Transverse colon (tissue), 4 donors: ENCODE data around the gene SCG2. TPM values are rescaled to one million over a fixed set of nuclear protein-coding genes. Genes with fewer than 3 reads are reported as not detected.

Source experiments
- DNase-seq: peaks from one replicate; pipeline ENCODE4 v3.0.0-alpha.2; 2019
- H3K27ac ChIP-seq, 4 donors: fragments of 200-600 bp; sonication (generic); 2 replicates each; pipeline ENCODE4 v1.5.1; 2016 to 2018; ENCODE audit warnings: inconsistent platforms in 4 of 4
- H3K27me3 ChIP-seq: fragments of 200-600 bp; sonication (generic); 2 replicates; pipeline ENCODE4 v1.5.1; 2017; ENCODE audit warnings: inconsistent platforms
- H3K36me3 ChIP-seq, 4 donors: fragments of 200-600 bp; sonication (generic); 2 replicates each; pipeline ENCODE4 v1.5.1; 2017 to 2019; ENCODE audit warnings: inconsistent platforms in 4 of 4
- H3K4me1 ChIP-seq, 4 donors: fragments of 200-600 bp; sonication (generic); 2 replicates each; pipeline ENCODE4 v1.5.1; 2017 to 2020; ENCODE audit warnings: inconsistent platforms in 4 of 4
- H3K4me3 ChIP-seq, 4 donors: fragments of 200-600 bp; sonication (generic); 1 replicate in 1 of 4; 2 replicates in 3 of 4; pipeline versions ENCODE4 v1.5.1 to v1.6.1; 2017 to 2019; ENCODE audit warnings: inconsistent platforms in 4 of 4
- H3K9me3 ChIP-seq, 2 donors: fragments of 200-600 bp; sonication (generic); 2 replicates each; pipeline ENCODE4 v1.5.1; 2017 to 2019; ENCODE audit warnings: inconsistent platforms in 2 of 2
- CTCF ChIP-seq, 5 experiments: fragments of 200-600 bp in 3 of 5; fragments of 450-650 bp in 2 of 5; sonication (generic) in 3 of 5; IDR thresholded peaks; 1 replicate in 2 of 5; 2 replicates in 3 of 5; pipeline ENCODE4 v1.5.1; 2016 to 2017; ENCODE audit warnings: antibody characterized with exemption in 5 of 5, inconsistent platforms in 3 of 5, mild to moderate bottlenecking in 2 of 5, moderate library complexity in 1 of 5
- EP300 ChIP-seq: sonication (generic); formaldehyde crosslinking; IDR thresholded peaks from one replicate; pipeline ENCODE4 v1.6.1; 2017; ENCODE audit warnings: antibody characterized with exemption, low read depth
- POLR2A ChIP-seq: fragments of 450-650 bp; IDR thresholded peaks from one replicate; pipeline ENCODE4 v1.6.1; 2016; ENCODE audit warnings: antibody characterized with exemption, mild to moderate bottlenecking, moderate library complexity
- POLR2AphosphoS5 ChIP-seq, 3 donors: sonication (generic); formaldehyde crosslinking; IDR thresholded peaks; one replicate each; pipeline ENCODE4 v1.6.1; 2016; ENCODE audit warnings: antibody characterized with exemption in 3 of 3
- WGBS, 2 donors: methylation state at CpG; one replicate each; pipeline ENCODE4 v1.1.5; 2018; ENCODE audit warnings: low coverage in 1 of 2; 5-methylcytosine and 5-hydroxymethylcytosine counted together
- in situ Hi-C, 4 donors: fragments of 200-750 bp; cut with MboI; loops; one replicate each; pipeline versions ENCODE4 v1.15.0 to v1.15.1; 2017; ENCODE audit warnings: low sequenced_read_pairs in 3 of 4, low pct_ligation_motif_present in 1 of 4, low pct_unique_long_range_greater_than_20kb in 1 of 4
- intact Hi-C: fragments of 100-400 bp; cut with DNase I; formaldehyde crosslinking; loops from one replicate; pipeline ENCODE4 v1.15.1; 2023; ENCODE audit warnings: low total_unique reads
- total RNA-seq, 4 donors: library from RNA; depleted of rRNA; stranded (reverse); fragments of >200 nt; gene quantifications; one replicate each; pipeline ENCODE4 v1.1.0, GENCODE V29; 2016

The SCG2 gene
- total RNA-seq, 4 donors from 2014 or later: 0.37 to 9.6 (median 4.5) TPM

DNA sequence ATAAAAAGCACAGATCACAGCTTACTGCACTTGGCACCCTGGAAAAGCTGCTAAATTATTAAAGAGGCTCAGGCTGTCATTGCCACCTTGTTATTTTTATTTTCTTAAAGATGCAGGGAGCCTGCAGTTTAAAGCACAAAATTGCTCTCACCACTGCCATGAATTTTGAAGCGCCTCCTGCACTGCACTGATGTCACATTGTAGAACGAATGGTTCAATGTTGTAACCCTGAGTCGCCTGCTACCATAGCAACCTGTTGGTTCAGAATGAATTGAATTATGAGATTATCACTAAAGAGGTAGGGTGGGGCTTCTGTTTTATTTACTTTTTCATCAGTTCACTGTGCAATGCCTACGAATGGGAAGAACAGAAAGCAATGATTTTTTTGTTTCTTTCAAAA, 16.5 kb downstream of the SCG2 start:
- intact Hi-C loops (no loop called here), in situ Hi-C loops (loop anchor here in 1 of 4 donors (25.0 kb wide), 1 partner anchor 623 kb away; no protein-coding TSS in a partner anchor)
- Histone ChIP-seq H3K9me3 (no peaks in the 10 kb centered on the region), H3K27ac (no peak overlapping the region), H3K4me1 (no peaks in the 10 kb centered on the region), H3K27me3 (no peaks in the 10 kb centered on the region), H3K36me3 (no peaks in the 10 kb centered on the region), H3K4me3 (no peak overlapping the region)
- DNase-seq: no peak
- no peak for TF ChIP-seq POLR2A
- TF ChIP-seq EP300: no peak
- TF ChIP-seq POLR2AphosphoS5 (IDR thresholded peaks at IDR 0.05): no peak
- no peak for TF ChIP-seq CTCF (IDR thresholded peaks at IDR 0.05)
- 36 to 39% methylated on average over 4 of the region's 4 CpGs for WGBS, 2 donors

- Histone ChIP-seq H3K27me3 (no peaks in the 10 kb centered on the region), H3K4me1 (no peaks in the 10 kb centered on the region), H3K4me3 (no peak overlapping the region), H3K36me3 (no peaks in the 10 kb centered on the region), H3K9me3 (no peaks in the 10 kb centered on the region), H3K27ac (no peak overlapping the region)
- intact Hi-C loops: no loop called here
- DNase-seq: no peak
- no peak for TF ChIP-seq EP300
- TF ChIP-seq CTCF (IDR thresholded peaks at IDR 0.05): no peak
- no peak for TF ChIP-seq POLR2A
- TF ChIP-seq POLR2AphosphoS5 (IDR thresholded peaks at IDR 0.05): no peak
- 80 to 86% methylated on average over 1 to 5 of the region's 5 CpGs for WGBS, 2 donors
- in situ Hi-C loops: loop anchor here in 1 of 4 donors (25.0 kb wide), 1 partner anchor 620 kb away; no protein-coding TSS in a partner anchor
Measured at GRCh38 chr2:223582001-223582400, 20.2 kb downstream of the SCG2 start.

- Histone ChIP-seq H3K27ac (no peak overlapping the region), H3K9me3 (no peaks in the 10 kb centered on the region), H3K4me3 (no peak overlapping the region), H3K27me3 (no peaks in the 10 kb centered on the region), H3K4me1 (no peaks in the 10 kb centered on the region), H3K36me3 (no peaks in the 10 kb centered on the region)
- in situ Hi-C loops (loop anchor here in 1 of 4 donors (25.0 kb wide), 1 partner anchor 619 kb away; no protein-coding TSS in a partner anchor), intact Hi-C loops (no loop called here)
- TF ChIP-seq EP300: no peak
- TF ChIP-seq CTCF (IDR thresholded peaks at IDR 0.05): no peak
- no peak for TF ChIP-seq POLR2AphosphoS5 (IDR thresholded peaks at IDR 0.05)
- no peak for TF ChIP-seq POLR2A
- DNase-seq: no peak
- WGBS, 2 donors: 40 to 48% methylated on average over 6 of the region's 6 CpGs
Measured at GRCh38 chr2:223580951-223581350, 21.2 kb downstream of the SCG2 start.

- Histone ChIP-seq H3K4me1 (no peaks in the 10 kb centered on the region), H3K27ac (no peak overlapping the region), H3K36me3 (no peaks in the 10 kb centered on the region), H3K9me3 (no peaks in the 10 kb centered on the region), H3K27me3 (no peaks in the 10 kb centered on the region), H3K4me3 (no peak overlapping the region)
- intact Hi-C loops (no loop called here), in situ Hi-C loops (loop anchor here in 1 of 4 donors (25.0 kb wide), 1 partner anchor 617 kb away; no protein-coding TSS in a partner anchor)
- TF ChIP-seq CTCF (IDR thresholded peaks at IDR 0.05) (no peak), POLR2A (no peak), EP300 (no peak), POLR2AphosphoS5 (IDR thresholded peaks at IDR 0.05) (no peak)
- DNase-seq: no peak
- WGBS, 2 donors: 75 to 84% methylated on average over 1 of the region's 1 CpG
Measured at GRCh38 chr2:223578846-223579245, 23.3 kb downstream of the SCG2 start.
